ENCODE data around the gene MYRIP. TPM values are rescaled to one million over a fixed set of nuclear protein-coding genes. Genes with fewer than 3 reads are reported as not detected.

Gene MYRIP
- total RNA-seq, 4 donors from 2014 or later, result 1.6 to 7.1 (median 3.6) TPM

- no peaks in the 10 kb centered on the region for H3K9me3 ChIP-seq
- H3K4me3 ChIP-seq (replicated peaks in 1 of 3), result no peak overlapping the region
- H3K27ac ChIP-seq, result no peak overlapping the region
- intact Hi-C loops (cut with DNase I), result no loop called here
- no peaks in the 10 kb centered on the region for H3K36me3 ChIP-seq
- 66 to 79% methylated on average over 2 of the region's 2 CpGs for whole genome bisulfite sequencing, 2 donors
- no peak for DNase-seq
- H3K27me3 ChIP-seq, result no peaks in the 10 kb centered on the region
- no peaks in the 10 kb centered on the region for H3K4me1 ChIP-seq
- TF ChIP-seq CTCF (IDR thresholded peaks at IDR 0.05) (no peak), POLR2A (IDR thresholded peaks at IDR 0.05) (no peak)
Observed at GRCh38 chr3:39869890-39870289, 60.5 kb downstream of the MYRIP start.

- intact Hi-C loops (cut with DNase I), result no loop called here
- Histone ChIP-seq H3K9me3 (no peaks in the 10 kb centered on the region), H3K36me3 (no peaks in the 10 kb centered on the region), H3K27me3 (no peaks in the 10 kb centered on the region), H3K4me1 (no peaks in the 10 kb centered on the region), H3K27ac (no peak overlapping the region), H3K4me3 (replicated peaks in 1 of 3) (no peak overlapping the region)
- no peak for DNase-seq
- TF ChIP-seq CTCF (IDR thresholded peaks at IDR 0.05), result no peak
- no peak for TF ChIP-seq POLR2A (IDR thresholded peaks at IDR 0.05)
- 58 to 70% methylated on average over 3 of the region's 3 CpGs for WGBS, 2 donors
Observed at GRCh38 chr3:39870706-39871105, 61.3 kb downstream of the MYRIP start.

GRCh38 chr3:39879581-39879980 lies 70.2 kb downstream of the MYRIP start:
- Histone ChIP-seq H3K9me3 (no peaks in the 10 kb centered on the region), H3K27me3 (no peaks in the 10 kb centered on the region), H3K4me3 (replicated peaks in 1 of 3) (no peak overlapping the region), H3K27ac (no peak overlapping the region), H3K4me1 (peaks cover 0 to 11% of the 10 kb centered on the region in 2 donors), H3K36me3 (no peaks in the 10 kb centered on the region)
- peak; percentile 73 to 82 for DNase-seq
- intact Hi-C loops (cut with DNase I), result no loop called here
- 39 to 48% methylated on average over 2 of the region's 2 CpGs for WGBS, 2 donors
- no peak for TF ChIP-seq CTCF (IDR thresholded peaks at IDR 0.05)
- no peak for TF ChIP-seq POLR2A (IDR thresholded peaks at IDR 0.05)

- Histone ChIP-seq H3K27me3 (no peaks in the 10 kb centered on the region), H3K36me3 (no peaks in the 10 kb centered on the region), H3K9me3 (no peaks in the 10 kb centered on the region), H3K4me3 (replicated peaks in 1 of 3) (no peak overlapping the region), H3K27ac (no peak overlapping the region), H3K4me1 (peaks cover 0 to 11% of the 10 kb centered on the region in 2 donors)
- 90% methylated on average over 1 of the region's 1 CpG for WGBS, 2 donors
- no peak for DNase-seq
- no peak for TF ChIP-seq CTCF (IDR thresholded peaks at IDR 0.05)
- TF ChIP-seq POLR2A (IDR thresholded peaks at IDR 0.05), result no peak
- intact Hi-C loops (cut with DNase I), result no loop called here
Observed at GRCh38 chr3:39882111-39882510, 72.7 kb downstream of the MYRIP start.

- TF ChIP-seq CTCF (IDR thresholded peaks at IDR 0.05), result no peak
- no peak for TF ChIP-seq POLR2A (IDR thresholded peaks at IDR 0.05)
- Histone ChIP-seq H3K36me3 (no peaks in the 10 kb centered on the region), H3K27me3 (no peaks in the 10 kb centered on the region), H3K9me3 (no peaks in the 10 kb centered on the region), H3K4me1 (peaks cover 0 to 4% of the 10 kb centered on the region in 2 donors), H3K4me3 (replicated peaks in 1 of 3) (no peak overlapping the region), H3K27ac (no peak overlapping the region)
- DNase-seq, result no peak
- 91 to 93% methylated on average over 1 of the region's 1 CpG for WGBS, 2 donors
- intact Hi-C loops (cut with DNase I), result no loop called here
Observed at GRCh38 chr3:39892068-39892467, 82.7 kb downstream of the MYRIP start.

All from thyroid gland (tissue), 4 donors.